Vagina (tissue), 2 donors: ENCODE measurements around the gene CAPN2.

ENCODE experiments used
- POLR2A ChIP-seq, 2 donors: fragments of 450-650 bp; IDR thresholded peaks; one replicate each; pipeline ENCODE4 v1.6.1; 2017; ENCODE audit warnings: antibody characterized with exemption in 2 of 2, mild to moderate bottlenecking in 2 of 2, moderate library complexity in 2 of 2
- POLR2AphosphoS5 ChIP-seq, 2 donors: sonication (generic); formaldehyde crosslinking; IDR thresholded peaks; one replicate each; pipeline ENCODE4 v1.9.0; 2017; ENCODE audit warnings: antibody characterized with exemption in 2 of 2, mild to moderate bottlenecking in 2 of 2, low read depth in 1 of 2; ENCODE audit not compliant: insufficient read depth in 1 of 2

DNA sequence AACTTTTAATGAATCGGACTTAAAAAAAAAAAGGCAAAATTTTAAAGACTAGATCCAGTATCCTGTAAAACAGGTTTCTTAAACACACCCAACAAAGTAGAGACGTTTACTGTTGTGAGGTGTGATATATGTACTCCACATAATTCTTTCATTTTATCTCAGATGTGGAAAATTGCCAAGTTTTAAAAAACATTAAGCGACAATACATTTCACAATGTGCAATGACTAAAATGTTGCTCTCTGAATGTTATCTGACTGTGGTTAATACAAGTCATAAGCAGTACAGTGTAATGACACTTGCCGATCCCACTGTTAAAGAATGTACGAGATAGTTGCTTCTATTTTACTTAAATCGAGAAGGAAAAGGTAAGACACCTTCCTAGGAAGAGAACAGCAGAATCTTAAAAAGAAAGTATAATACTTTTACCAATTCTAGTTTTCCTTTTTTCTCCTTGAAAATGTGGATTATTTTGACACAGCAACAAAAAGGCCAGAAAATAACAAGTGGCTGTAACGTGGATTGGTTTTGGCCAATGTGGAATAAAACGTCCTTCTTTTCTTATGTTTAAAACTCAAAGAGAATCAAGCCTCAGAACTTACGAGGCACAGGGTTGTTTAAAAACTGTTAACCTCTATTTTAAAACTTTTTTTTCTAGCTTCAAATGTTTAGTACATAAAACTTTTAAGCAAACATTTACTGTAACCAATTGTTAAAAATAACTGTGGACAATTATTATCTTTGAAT, 82.0 kb downstream of the CAPN2 start:
- TF ChIP-seq POLR2A (IDR thresholded peaks at IDR 0.05) = no peak
- peak in 1 of 2 donors; percentile 42 for TF ChIP-seq POLR2AphosphoS5 (IDR thresholded peaks at IDR 0.05; ENCODE audit: insufficient read depth in 1 of 2, low read depth in 1 of 2)
